Liver (tissue), 9 donors: ENCODE results near the gene CFTR. TPM values are rescaled to one million over a fixed set of nuclear protein-coding genes. Genes with fewer than 3 reads are reported as not detected.

Source experiments
- DNase-seq: peaks from one replicate; pipeline ENCODE4 v3.0.0-alpha.2; 2017; ENCODE audit warnings: low spot score
- H3K27ac ChIP-seq, 2 donors: one replicate each; pipeline ENCODE4 v1.7.0; 2013; ENCODE audit warnings: inconsistent platforms in 2 of 2, low read length in 2 of 2, control low read depth in 1 of 2, low read depth in 1 of 2, mild to moderate bottlenecking in 1 of 2
- H3K27me3 ChIP-seq, 4 donors: one replicate each; pipeline versions ENCODE4 v1.6.1 to v1.7.0; 2013; ENCODE audit warnings: low read length in 3 of 4, inconsistent platforms in 1 of 4, mild to moderate bottlenecking in 1 of 4, moderate library complexity in 1 of 4; ENCODE audit not compliant: control insufficient read depth in 4 of 4, insufficient read depth in 4 of 4
- H3K36me3 ChIP-seq, 4 donors: one replicate each; pipeline versions ENCODE4 v1.6.1 to v1.7.0; 2013; ENCODE audit warnings: low read length in 3 of 4, mild to moderate bottlenecking in 3 of 4, low read depth in 1 of 4, moderate library complexity in 1 of 4; ENCODE audit not compliant: control insufficient read depth in 4 of 4, insufficient read depth in 3 of 4
- H3K4me1 ChIP-seq, 4 donors: one replicate each; pipeline versions ENCODE4 v1.6.1 to v1.7.0; 2013; ENCODE audit warnings: low read length in 3 of 4, mild to moderate bottlenecking in 3 of 4, moderate library complexity in 1 of 4; ENCODE audit not compliant: control insufficient read depth in 4 of 4, insufficient read depth in 4 of 4
- H3K4me3 ChIP-seq, 3 donors: one replicate each; pipeline versions ENCODE4 v1.6.1 to v1.7.0; 2013; ENCODE audit warnings: low read length in 3 of 3, control low read depth in 1 of 3, low read depth in 1 of 3, mild to moderate bottlenecking in 1 of 3
- H3K9ac ChIP-seq, 2 donors: one replicate each; pipeline ENCODE4 v1.7.0; 2013; ENCODE audit warnings: low read length in 2 of 2, mild to moderate bottlenecking in 2 of 2, moderate library complexity in 2 of 2, control low read depth in 1 of 2, low read depth in 1 of 2
- H3K9me3 ChIP-seq, 4 donors: one replicate each; pipeline versions ENCODE4 v1.6.1 to v1.7.0; 2013; ENCODE audit warnings: low read length in 3 of 4; ENCODE audit not compliant: control insufficient read depth in 4 of 4
- EGR1 ChIP-seq, 2 donors: IDR thresholded peaks; 2 replicates each; pipeline ENCODE4 v1.6.1; 2016 to 2018; ENCODE audit warnings: antibody characterized with exemption in 2 of 2, low read depth in 2 of 2
- FOXA1 ChIP-seq: IDR thresholded peaks from 2 replicates; pipeline ENCODE4 v1.6.1; 2016; ENCODE audit warnings: antibody characterized with exemption
- FOXA2 ChIP-seq: IDR thresholded peaks from 2 replicates; pipeline ENCODE4 v1.6.1; 2016; ENCODE audit warnings: antibody characterized with exemption
- HNF4A ChIP-seq, 2 donors: conservative IDR thresholded peaks; 2 replicates each; pipeline ENCODE4 v1.6.1; 2016; ENCODE audit warnings: antibody characterized with exemption in 2 of 2, mild to moderate bottlenecking in 2 of 2
- HNF4G ChIP-seq: IDR thresholded peaks from 2 replicates; pipeline ENCODE4 v1.6.1; 2016; ENCODE audit warnings: antibody characterized with exemption
- JUND ChIP-seq, 2 donors: IDR thresholded peaks; 2 replicates each; pipeline ENCODE4 v1.6.1; 2016; ENCODE audit warnings: antibody characterized with exemption in 2 of 2
- NR2F2 ChIP-seq: IDR thresholded peaks from 2 replicates; pipeline ENCODE4 v1.6.1; 2016; ENCODE audit warnings: antibody characterized with exemption
- RAD21 ChIP-seq, 2 donors: IDR thresholded peaks; 2 replicates each; pipeline ENCODE4 v1.6.1; 2016; ENCODE audit warnings: antibody characterized with exemption in 2 of 2, mild to moderate bottlenecking in 2 of 2
- RXRA ChIP-seq, 2 donors: IDR thresholded peaks; 2 replicates each; pipeline ENCODE4 v1.6.1; 2017 to 2018; ENCODE audit warnings: antibody characterized with exemption in 2 of 2, mild to moderate bottlenecking in 1 of 2
- SP1 ChIP-seq: IDR thresholded peaks from 2 replicates; pipeline ENCODE4 v1.6.1; 2018; ENCODE audit warnings: antibody characterized with exemption, mild to moderate bottlenecking
- TAF1 ChIP-seq: conservative IDR thresholded peaks from 2 replicates; pipeline ENCODE4 v1.6.1; 2016; ENCODE audit warnings: antibody characterized with exemption, mild to moderate bottlenecking
- YY1 ChIP-seq: IDR thresholded peaks from 2 replicates; pipeline ENCODE4 v1.6.1; 2016; ENCODE audit warnings: antibody characterized with exemption, mild to moderate bottlenecking
- whole genome bisulfite sequencing: extraction: QIAGEN DNeasy Blood & Tissue Kit; methylation state at CpG from one replicate; pipeline ENCODE4 v1.1.7; 2013; 5-methylcytosine and 5-hydroxymethylcytosine counted together
- polyA plus RNA-seq, 2 donors: library from polyadenylated mRNA; stranded (reverse) in 1 of 2; unstranded in 1 of 2; fragments of 200-250 nt in 1 of 2; fragments of >200 nt in 1 of 2; fragmentation: Nextera tagmentation in 1 of 2; extraction: Ambion mirVana in 1 of 2; gene quantifications; one replicate each; pipeline versions ENCODE4 v1.2.1 to v1.2.3, GENCODE V29; 2013 to 2015
- total RNA-seq, 2 donors: library from RNA; depleted of rRNA; stranded (reverse); fragments of >200 nt; gene quantifications; one replicate each; pipeline ENCODE4 v1.2.3, GENCODE V29; 2014
- TF ChIP-seq, protein P1 (sequence below): IDR thresholded peaks from 2 replicates; pipeline ENCODE4 v1.6.1; 2016; ENCODE audit warnings: antibody characterized with exemption
- TF ChIP-seq, protein P2 (sequence below): IDR thresholded peaks from 2 replicates; pipeline ENCODE4 v1.6.1; 2016; ENCODE audit warnings: antibody characterized with exemption, mild to moderate bottlenecking
- TF ChIP-seq, protein P3 (sequence below): IDR thresholded peaks from 2 replicates; pipeline ENCODE4 v1.6.1; 2016; ENCODE audit warnings: antibody characterized with exemption
- TF ChIP-seq, protein P4 (sequence below): IDR thresholded peaks from 2 replicates; pipeline ENCODE4 v1.6.1; 2016; ENCODE audit warnings: antibody characterized with exemption
- donor health status: healthy.
- donor health status: healthy.
- donor health status: healthy.
- donor health status: healthy.
- donor health status: healthy.

The CFTR gene
- total and polyA plus RNA-seq, 4 donors, result 0.75 to 10.5 (median 1.3) TPM

GRCh38 chr7:117675497-117676435, 195.9 kb downstream of the CFTR start:
- peaks cover 0 to 13% (median 5%) of the 10 kb centered on the region in 4 donors for H3K4me1 ChIP-seq
- no peaks in the 10 kb centered on the region for H3K27me3 ChIP-seq
- TF ChIP-seq HNF4A (conservative IDR thresholded peaks at IDR 0.05), result no peak
- TF ChIP-seq YY1, result no peak
- TF ChIP-seq NR2F2, result no peak
- TF ChIP-seq FOXA1, result no peak
- no peak for TF ChIP-seq RXRA (IDR thresholded peaks at IDR 0.05)
- TF ChIP-seq, protein P1, sequence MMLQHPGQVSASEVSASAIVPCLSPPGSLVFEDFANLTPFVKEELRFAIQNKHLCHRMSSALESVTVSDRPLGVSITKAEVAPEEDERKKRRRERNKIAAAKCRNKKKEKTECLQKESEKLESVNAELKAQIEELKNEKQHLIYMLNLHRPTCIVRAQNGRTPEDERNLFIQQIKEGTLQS, result no peak
- TF ChIP-seq, protein P2, sequence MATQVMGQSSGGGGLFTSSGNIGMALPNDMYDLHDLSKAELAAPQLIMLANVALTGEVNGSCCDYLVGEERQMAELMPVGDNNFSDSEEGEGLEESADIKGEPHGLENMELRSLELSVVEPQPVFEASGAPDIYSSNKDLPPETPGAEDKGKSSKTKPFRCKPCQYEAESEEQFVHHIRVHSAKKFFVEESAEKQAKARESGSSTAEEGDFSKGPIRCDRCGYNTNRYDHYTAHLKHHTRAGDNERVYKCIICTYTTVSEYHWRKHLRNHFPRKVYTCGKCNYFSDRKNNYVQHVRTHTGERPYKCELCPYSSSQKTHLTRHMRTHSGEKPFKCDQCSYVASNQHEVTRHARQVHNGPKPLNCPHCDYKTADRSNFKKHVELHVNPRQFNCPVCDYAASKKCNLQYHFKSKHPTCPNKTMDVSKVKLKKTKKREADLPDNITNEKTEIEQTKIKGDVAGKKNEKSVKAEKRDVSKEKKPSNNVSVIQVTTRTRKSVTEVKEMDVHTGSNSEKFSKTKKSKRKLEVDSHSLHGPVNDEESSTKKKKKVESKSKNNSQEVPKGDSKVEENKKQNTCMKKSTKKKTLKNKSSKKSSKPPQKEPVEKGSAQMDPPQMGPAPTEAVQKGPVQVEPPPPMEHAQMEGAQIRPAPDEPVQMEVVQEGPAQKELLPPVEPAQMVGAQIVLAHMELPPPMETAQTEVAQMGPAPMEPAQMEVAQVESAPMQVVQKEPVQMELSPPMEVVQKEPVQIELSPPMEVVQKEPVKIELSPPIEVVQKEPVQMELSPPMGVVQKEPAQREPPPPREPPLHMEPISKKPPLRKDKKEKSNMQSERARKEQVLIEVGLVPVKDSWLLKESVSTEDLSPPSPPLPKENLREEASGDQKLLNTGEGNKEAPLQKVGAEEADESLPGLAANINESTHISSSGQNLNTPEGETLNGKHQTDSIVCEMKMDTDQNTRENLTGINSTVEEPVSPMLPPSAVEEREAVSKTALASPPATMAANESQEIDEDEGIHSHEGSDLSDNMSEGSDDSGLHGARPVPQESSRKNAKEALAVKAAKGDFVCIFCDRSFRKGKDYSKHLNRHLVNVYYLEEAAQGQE, result no peak
- TF ChIP-seq, protein P3, sequence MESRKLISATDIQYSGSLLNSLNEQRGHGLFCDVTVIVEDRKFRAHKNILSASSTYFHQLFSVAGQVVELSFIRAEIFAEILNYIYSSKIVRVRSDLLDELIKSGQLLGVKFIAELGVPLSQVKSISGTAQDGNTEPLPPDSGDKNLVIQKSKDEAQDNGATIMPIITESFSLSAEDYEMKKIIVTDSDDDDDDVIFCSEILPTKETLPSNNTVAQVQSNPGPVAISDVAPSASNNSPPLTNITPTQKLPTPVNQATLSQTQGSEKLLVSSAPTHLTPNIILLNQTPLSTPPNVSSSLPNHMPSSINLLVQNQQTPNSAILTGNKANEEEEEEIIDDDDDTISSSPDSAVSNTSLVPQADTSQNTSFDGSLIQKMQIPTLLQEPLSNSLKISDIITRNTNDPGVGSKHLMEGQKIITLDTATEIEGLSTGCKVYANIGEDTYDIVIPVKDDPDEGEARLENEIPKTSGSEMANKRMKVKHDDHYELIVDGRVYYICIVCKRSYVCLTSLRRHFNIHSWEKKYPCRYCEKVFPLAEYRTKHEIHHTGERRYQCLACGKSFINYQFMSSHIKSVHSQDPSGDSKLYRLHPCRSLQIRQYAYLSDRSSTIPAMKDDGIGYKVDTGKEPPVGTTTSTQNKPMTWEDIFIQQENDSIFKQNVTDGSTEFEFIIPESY, result no peak
- no peak for TF ChIP-seq JUND (IDR thresholded peaks at IDR 0.05)
- TF ChIP-seq TAF1, result no peak
- no peak for TF ChIP-seq EGR1 (IDR thresholded peaks at IDR 0.05; ENCODE audit: low read depth in 2 of 2)
- no peak for TF ChIP-seq SP1
- no peak for TF ChIP-seq RAD21 (IDR thresholded peaks at IDR 0.05)
- TF ChIP-seq FOXA2, result no peak
- TF ChIP-seq, protein P4, sequence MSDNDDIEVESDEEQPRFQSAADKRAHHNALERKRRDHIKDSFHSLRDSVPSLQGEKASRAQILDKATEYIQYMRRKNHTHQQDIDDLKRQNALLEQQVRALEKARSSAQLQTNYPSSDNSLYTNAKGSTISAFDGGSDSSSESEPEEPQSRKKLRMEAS, result no peak
- WGBS, result 71% methylated on average over 3 of the region's 3 CpGs
- no peaks in the 10 kb centered on the region for H3K36me3 ChIP-seq
- H3K9me3 ChIP-seq, result no peaks in the 10 kb centered on the region
- H3K9ac ChIP-seq, result no peak overlapping the region
- H3K27ac ChIP-seq, result no peak overlapping the region
- H3K4me3 ChIP-seq, result no peak overlapping the region
- DNase-seq, result no peak

DNA sequence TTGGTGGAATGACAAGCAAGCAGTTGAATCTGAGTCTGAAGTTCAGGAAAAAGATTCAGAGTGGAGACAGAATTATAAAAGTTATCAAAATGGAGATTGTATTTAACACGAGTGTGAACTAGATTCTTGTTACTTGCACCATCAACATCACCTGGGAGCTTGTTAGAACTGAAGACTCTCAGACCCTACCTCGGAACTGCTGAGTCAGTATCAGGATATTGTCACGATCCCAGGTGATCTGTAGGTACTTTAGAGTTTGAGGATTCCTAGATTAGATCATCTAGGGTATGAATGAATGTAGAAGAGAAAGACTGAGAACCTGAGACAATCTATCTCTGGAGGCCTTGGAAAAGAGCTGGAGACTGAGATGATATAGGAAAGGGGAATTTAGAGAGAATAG, 199.3 kb downstream of the CFTR start:
- 78% methylated on average over 3 of the region's 3 CpGs for WGBS
- no peaks in the 10 kb centered on the region for H3K9me3 ChIP-seq
- no peak overlapping the region for H3K4me3 ChIP-seq
- H3K36me3 ChIP-seq, result no peaks in the 10 kb centered on the region
- no peak for DNase-seq
- peaks cover 0 to 5% (median 0%) of the 10 kb centered on the region in 4 donors for H3K4me1 ChIP-seq
- TF ChIP-seq HNF4A (conservative IDR thresholded peaks at IDR 0.05), result no peak
- TF ChIP-seq, protein P2, result no peak
- TF ChIP-seq, protein P3, result no peak
- TF ChIP-seq, protein P1, result no peak
- TF ChIP-seq YY1, result no peak
- TF ChIP-seq, protein P4, result no peak
- TF ChIP-seq RXRA (IDR thresholded peaks at IDR 0.05), result no peak
- TF ChIP-seq RAD21 (IDR thresholded peaks at IDR 0.05), result no peak
- no peak for TF ChIP-seq HNF4G
- no peak overlapping the region for H3K9ac ChIP-seq
- H3K27ac ChIP-seq, result no peak overlapping the region
- H3K27me3 ChIP-seq, result no peaks in the 10 kb centered on the region
